Kidney capillary endothelial cell (primary cell): Measurements from ENCODE around the gene NOC3L.
"Not testable (repeated sequence)": the region's sequence is repeated elsewhere in the genome, so short reads cannot be mapped to it uniquely, and the experiment has no call there.

Experiments used
- DNase-seq: peaks from one replicate; pipeline ENCODE4 v3.0.0-alpha.2; 2018; ENCODE audit warnings: low spot score

Gene NOC3L

DNA sequence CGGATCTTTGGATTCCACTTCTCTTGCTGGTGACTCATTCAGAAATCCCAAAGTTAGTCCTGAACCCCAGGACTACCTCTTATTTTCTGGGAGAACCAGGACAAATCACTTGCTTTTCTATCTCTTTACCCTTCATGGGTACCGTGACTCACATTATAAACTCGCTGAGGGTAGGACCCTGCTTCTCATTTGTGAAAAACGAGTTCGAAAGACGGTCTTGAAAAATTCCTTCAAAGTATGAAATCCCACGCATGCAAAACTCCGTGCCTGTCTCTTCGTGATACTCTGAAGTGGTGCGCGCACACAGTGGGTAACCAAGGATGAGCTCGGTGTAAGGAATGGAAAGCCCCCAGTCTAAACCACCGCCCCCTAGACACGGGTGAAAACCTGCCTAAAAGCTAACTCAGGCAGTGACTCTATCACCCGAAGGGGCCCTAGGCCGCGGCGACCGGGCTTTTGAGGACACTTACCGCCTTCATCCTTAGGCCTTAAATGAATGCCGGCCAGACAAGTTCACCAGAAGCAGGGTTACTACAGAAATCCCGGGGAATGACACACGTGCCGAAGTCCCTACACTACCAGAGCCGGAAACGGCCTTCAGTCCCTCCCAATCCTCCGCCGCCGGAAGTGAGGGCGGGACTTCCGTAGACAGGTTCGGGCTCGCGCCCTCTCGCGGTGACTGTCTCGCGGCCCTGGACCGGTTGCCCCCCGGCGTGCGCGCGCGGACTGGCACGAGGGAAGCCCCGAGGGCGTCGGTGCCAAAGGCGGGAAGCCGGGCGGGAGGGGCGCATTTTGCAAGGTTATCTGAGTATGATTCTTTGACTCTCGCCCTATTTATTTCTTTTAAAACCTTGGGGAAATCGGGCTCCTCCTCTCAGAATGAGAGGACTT, at the start of gene NOC3L:
NOC3L (minus strand) TSS at position 580 of the 891 bp plus-strand sequence; CDS start at position 479, 101 bp downstream.
- DNase-seq = peak; percentile 90

GRCh38 chr10:94412449-94412848, 49.7 kb upstream of the NOC3L start:
- DNase-seq = no peak

DNA sequence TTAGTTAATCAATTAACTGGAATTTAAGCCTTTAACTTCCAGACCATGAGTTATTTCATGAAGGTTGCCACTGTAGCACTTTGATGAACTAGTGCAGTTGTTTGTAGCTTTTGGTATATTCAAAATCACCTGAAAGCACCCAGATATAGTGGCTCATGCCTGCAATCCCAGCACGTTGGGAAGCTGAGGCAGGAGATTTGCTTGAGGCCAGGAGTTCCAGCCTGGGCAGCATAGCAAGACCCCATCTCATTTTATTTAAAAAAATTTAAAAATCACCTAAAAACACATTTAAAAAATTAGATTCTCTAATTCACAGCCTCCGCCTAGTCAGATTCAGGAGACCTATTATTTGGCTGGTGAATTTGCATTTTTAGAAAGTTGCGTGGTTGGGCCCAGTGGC, 48.6 kb upstream of the NOC3L start:
- DNase-seq = no peak

DNA sequence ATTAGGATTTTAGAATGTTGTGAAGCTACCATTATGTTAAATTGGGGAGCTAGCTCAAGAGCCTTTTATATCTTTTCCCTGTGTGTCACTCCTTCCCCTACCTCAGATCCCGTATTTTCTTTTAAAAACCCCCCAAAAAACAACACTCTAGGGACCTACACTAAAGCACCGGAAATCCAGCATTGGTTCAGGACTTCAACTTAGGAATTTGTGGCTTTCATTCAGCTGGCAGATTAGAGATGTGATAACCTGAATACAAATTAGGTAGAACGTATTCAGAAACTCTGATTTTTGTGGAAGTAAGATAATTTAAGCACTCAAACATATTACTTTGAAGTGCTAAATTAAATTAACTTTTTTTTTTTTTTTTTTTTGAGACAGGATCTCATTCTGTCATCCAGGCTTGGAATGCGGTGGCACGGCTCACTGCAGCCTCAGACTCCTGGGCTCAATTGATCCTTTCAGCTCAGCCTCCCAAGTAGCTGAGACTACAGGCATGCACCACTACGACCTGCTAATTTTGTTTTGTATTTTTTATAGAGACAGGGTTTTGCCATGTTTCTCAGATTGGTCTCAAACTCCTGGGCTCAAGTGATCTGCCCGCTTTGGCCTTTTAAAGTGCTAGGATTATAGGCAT, 46.4 kb upstream of the NOC3L start:
- no peak for DNase-seq

- DNase-seq = no peak
Observed at GRCh38 chr10:94407668-94408067, 44.9 kb upstream of the NOC3L start.

- no peak for DNase-seq
Observed at GRCh38 chr10:94405406-94405805, 42.7 kb upstream of the NOC3L start.

DNA sequence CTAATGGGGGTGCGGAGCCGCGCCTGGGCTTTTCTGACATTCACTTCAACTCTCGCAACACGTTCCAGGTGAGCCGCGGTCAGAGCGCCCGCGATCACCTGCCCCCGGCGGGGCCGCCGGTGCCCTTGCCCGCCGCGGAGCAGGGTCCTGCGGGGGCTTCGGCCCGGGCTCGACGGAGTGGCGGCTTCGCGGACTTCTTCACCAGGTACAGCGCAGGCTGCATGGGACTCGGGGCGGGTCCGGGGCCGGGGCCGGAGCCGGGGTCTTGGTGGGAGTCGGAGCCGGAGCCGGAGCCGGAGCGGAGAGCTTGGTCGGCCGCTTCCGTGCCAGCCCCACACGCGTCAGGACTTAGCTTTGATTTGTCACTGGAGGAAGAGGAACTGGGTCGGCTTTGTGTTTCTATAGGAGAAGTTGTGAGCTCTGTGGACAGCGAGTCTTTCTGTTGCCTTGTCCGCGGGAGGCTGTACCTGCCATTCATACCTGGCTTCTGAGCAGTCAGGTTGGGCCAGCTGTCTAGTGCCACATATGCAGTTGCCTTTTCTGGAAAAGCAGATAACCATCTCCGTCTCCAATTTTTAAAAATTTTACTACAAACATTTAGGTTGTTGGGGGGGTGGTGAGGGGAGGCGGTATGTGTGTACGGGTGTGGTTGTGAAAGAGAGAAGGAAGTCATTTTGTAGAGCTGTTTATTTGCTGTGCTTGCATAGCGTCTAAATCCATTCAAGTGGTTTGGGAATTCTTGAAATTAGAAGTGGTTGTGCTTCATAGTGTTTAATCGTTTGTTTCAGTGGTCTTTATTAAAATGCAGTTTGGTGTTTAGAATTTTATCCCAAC, 40.9 kb upstream of the NOC3L start:
- peak; percentile 73 for DNase-seq

DNA sequence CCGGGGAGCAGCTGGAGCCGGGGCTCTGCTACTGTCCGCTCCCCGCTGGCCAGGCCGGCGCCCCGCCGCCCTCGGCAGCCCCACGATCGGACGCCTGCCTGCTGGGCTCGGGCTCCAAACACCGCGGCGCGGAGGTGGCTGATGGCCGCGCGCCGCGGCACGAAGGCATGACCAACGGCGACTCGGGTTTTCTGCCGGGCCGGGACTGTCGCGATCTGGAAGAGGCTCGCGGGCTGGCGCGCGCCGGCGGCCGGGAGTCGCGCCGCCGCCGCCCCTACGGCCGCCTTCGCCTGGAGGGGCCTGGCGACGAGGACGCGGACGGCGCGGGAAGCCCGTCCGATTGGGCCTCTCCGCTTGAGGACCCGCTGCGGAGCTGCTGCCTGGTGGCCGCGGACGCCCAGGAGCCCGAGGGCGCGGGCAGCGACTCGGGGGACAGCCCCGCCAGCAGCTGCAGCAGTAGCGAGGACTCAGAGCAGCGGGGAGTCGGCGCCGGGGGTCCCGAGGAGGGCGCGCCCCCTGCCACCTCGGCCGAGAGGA, 40.2 kb upstream of the NOC3L start:
- DNase-seq = peak; percentile 36

GRCh38 chr10:94402204-94402842, 39.6 kb upstream of the NOC3L start, which contains the start of gene TBC1D12:
TSS of gene TBC1D12 (plus strand) at chr10:94402541. CDS start at chr10:94402614, 73 bp downstream.
- DNase-seq = peak; percentile 93

GRCh38 chr10:94398762-94399161, 36.0 kb upstream of the NOC3L start:
- no peak for DNase-seq

GRCh38 chr10:94397549-94398370, 35.0 kb upstream of the NOC3L start:
- no peak for DNase-seq

DNA sequence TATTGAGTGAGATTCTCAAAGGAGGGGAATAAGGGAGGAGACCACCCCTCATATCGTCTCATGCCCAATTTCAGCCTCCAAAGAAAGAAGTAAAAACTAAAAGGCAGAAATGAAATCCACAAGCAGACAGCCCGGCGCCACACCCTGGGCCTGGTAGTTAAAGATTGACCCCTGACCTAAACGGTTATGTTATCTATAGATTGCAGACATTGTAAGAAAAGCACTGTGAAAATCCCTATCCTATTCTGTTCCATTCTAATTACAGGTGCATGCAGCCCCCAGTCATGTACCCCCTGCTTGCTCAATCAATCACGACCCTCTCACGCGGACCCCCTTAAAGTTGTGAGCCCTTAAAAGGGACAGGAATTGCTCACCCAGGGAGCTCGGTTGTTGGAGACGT, 29.4 kb upstream of the NOC3L start:
- DNase-seq = not testable (repeated sequence)

DNA sequence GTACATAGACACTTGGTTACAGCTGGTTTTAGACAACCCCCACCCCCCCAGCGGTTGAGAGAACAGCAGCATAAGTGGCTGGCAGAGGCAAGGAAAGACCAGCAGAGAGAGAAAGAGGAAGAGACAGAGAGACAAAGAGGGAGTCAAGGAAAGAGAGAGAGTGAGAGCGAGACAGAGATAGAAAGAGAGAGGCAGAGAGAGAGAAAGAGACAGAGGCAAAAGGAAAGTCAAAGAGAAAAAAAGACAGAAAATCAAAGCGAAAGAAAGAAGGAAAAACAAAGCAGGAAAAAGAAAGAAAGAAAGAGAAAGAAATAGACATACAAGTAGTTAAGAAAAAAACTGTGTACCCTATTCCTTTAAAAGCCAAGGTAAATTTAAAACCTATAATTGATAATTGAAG, 23.0 kb upstream of the NOC3L start:
- DNase-seq = not testable (repeated sequence)

DNA sequence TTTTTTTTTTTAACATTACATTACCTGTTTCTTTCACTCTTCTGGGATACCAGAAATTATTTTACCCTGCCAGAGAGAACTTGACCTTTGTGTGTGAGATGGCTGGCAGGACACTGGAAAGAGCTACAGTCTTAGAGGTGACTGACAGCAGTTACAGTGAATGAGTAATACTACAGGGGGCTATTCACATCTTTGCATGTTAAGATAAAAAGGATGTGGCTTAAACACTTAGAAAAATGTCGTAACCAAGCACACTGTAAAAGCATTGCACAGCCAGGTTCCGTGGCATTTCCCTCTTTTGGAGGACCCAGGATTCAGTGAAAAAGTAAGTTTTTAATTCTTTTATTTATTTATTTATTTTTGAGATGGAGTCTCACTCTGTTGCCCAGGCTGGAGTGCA, 20.8 kb upstream of the NOC3L start:
- DNase-seq = no peak

GRCh38 chr10:94376865-94377264, 14.1 kb upstream of the NOC3L start:
- no peak for DNase-seq

DNA sequence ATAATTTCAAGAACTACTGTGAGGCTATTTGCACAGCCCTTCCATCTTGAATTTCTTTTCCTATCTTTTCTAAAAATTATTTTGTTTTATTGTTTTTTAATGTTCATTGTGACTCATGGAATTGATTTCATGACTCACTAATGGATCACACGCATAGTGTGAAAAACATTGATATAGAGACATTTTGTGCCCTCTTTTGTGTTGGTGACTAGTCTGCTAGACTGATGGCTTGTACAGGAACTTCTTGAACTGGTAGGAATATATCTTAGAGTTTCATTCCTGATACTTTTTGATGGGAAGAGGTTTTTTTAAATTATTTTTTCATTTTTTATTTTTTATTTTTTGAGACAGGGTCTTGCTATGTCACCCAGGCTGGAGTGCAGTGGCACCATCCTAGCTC, 12.6 kb upstream of the NOC3L start:
- no peak for DNase-seq

DNA sequence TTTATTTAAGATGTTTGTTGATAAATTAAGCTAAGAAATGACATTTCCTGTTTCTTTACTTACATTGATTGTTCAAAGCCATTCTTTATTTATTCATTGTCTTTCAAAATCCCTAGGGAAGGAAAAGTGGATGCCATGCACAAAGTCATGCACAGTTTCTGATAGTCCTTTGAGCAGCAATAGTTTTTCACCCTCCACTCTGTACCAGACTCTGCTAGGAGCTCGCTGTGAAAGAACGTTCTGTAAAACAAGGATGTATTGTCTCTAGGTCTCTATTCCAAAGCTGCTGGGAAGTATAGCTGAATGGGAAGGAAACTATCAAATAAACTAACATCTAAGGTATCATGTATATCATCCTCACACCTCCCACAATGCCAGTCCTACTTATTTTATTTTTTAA, 7.8 kb upstream of the NOC3L start:
- DNase-seq = no peak

DNA sequence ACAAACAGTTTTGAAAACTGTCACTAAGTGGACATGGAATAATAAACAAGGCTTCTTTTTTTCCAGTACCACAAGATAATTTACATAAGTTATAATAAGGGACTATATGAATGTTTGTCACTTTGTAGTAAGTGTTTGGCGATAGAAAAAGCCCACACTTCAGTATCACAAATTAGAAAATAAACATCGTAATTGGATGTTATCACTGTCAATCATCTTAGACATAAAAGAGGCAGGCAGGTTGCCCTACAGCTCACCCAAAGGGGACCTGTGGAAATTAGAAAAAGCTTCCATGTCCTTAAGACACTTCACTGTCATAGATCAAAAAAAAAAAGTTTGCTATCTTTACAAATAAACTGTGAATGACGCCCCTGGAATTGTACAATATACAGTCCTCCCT, 3.6 kb upstream of the NOC3L start:
- no peak for DNase-seq

DNA sequence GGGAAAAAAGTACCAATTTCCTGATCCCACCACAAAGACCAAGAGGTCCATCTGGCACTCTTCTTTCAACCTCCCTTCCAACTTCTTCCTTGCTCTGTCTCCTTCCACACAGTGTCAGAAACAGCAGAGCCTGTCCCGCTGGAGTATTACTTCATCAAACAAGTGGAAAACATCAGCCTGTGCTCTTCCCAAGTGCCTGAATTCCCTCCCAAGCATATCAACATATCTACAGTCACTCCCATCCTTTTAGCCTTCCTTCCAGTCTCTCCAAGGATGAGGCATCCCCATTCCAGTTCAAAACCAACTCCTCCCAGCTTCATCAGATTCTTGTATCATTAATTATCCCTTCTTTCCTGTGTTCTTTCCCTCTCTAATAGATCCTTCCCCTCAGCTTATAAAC, 1.7 kb upstream of the NOC3L start:
- no peak for DNase-seq

- DNase-seq = no peak
Observed at GRCh38 chr10:94363251-94363565, 469 bp upstream of the NOC3L start.
